Thyroid gland (tissue), 4 donors: ENCODE results near the gene TTC31. TPM values are rescaled to one million over a fixed set of nuclear protein-coding genes. Genes with fewer than 3 reads are reported as not detected.

Experiments used
- DNase-seq, 2 donors: peaks; one replicate each; pipeline ENCODE4 v3.0.0-alpha.2; 2019
- H3K27ac ChIP-seq, 3 donors: fragments of 200-600 bp; sonication (generic); 1 replicate in 2 of 3; 2 replicates in 1 of 3; pipeline ENCODE4 v1.5.1; 2016 to 2019; ENCODE audit warnings: mild to moderate bottlenecking in 1 of 3, moderate library complexity in 1 of 3
- H3K27me3 ChIP-seq: fragments of 200-600 bp; sonication (generic); one replicate; pipeline ENCODE4 v1.5.1; 2019
- H3K36me3 ChIP-seq, 2 donors: fragments of 200-600 bp; sonication (generic); one replicate each; pipeline ENCODE4 v1.5.1; 2016 to 2019
- H3K4me1 ChIP-seq, 2 donors: fragments of 200-600 bp; sonication (generic); one replicate each; pipeline ENCODE4 v1.5.1; 2017 to 2019
- H3K4me3 ChIP-seq, 3 donors: fragments of 200-600 bp; sonication (generic); replicated peaks in 1 of 3; 1 replicate in 2 of 3; 2 replicates in 1 of 3; pipeline ENCODE4 v1.5.1; 2016; ENCODE audit warnings: mild to moderate bottlenecking in 1 of 3
- H3K9me3 ChIP-seq: fragments of 200-600 bp; sonication (generic); one replicate; pipeline ENCODE4 v1.5.1; 2017
- CTCF ChIP-seq, 6 experiments: fragments of 200-600 bp in 3 of 6; fragments of 450-650 bp in 3 of 6; sonication (generic) in 3 of 6; IDR thresholded peaks; one replicate each; pipeline ENCODE4 v1.5.1; 2016 to 2019; ENCODE audit warnings: antibody characterized with exemption in 6 of 6, mild to moderate bottlenecking in 2 of 6, inconsistent platforms in 1 of 6, moderate library complexity in 1 of 6
- POLR2A ChIP-seq, 2 donors: fragments of 450-650 bp; IDR thresholded peaks; one replicate each; pipeline ENCODE4 v1.6.1; 2017; ENCODE audit warnings: antibody characterized with exemption in 2 of 2, mild to moderate bottlenecking in 2 of 2, moderate library complexity in 1 of 2
- WGBS, 2 donors: methylation state at CpG; one replicate each; pipeline ENCODE4 v1.1.5; 2017; 5-methylcytosine and 5-hydroxymethylcytosine counted together
- intact Hi-C: fragments of 100-400 bp; cut with DNase I; formaldehyde crosslinking; loops from one replicate; pipeline ENCODE4 v1.15.1; 2023
- total RNA-seq, 4 donors: library from RNA; depleted of rRNA; stranded (reverse); fragments of >200 nt; gene quantifications; one replicate each; pipeline ENCODE4 v1.2.3, GENCODE V29; 2016

TTC31 gene
- total RNA-seq, 4 donors from 2014 or later: 18.9 to 38.0 (median 22.4) TPM

- Histone ChIP-seq H3K9me3 (no peaks in the 10 kb centered on the region), H3K4me3 (no peak overlapping the region), H3K27me3 (no peaks in the 10 kb centered on the region), H3K27ac (no peak overlapping the region), H3K4me1 (no peaks in the 10 kb centered on the region), H3K36me3 (no peaks in the 10 kb centered on the region)
- intact Hi-C loops: no loop called here
- 77 to 89% methylated on average over 2 of the region's 2 CpGs for WGBS, 2 donors
- TF ChIP-seq POLR2A (IDR thresholded peaks at IDR 0.05) (no peak), CTCF (IDR thresholded peaks at IDR 0.05) (no peak)
- DNase-seq: no peak
Measured at GRCh38 chr2:74448771-74449170, 34.1 kb upstream of the TTC31 start.

- Histone ChIP-seq H3K4me1 (peaks cover 5 to 7% of the 10 kb centered on the region in 2 donors), H3K9me3 (no peaks in the 10 kb centered on the region), H3K36me3 (no peaks in the 10 kb centered on the region), H3K27ac (no peak overlapping the region), H3K4me3 (no peak overlapping the region), H3K27me3 (no peaks in the 10 kb centered on the region)
- WGBS, 2 donors: 81 to 87% methylated on average over 3 of the region's 3 CpGs
- intact Hi-C loops: no loop called here
- no peak for TF ChIP-seq CTCF (IDR thresholded peaks at IDR 0.05)
- TF ChIP-seq POLR2A (IDR thresholded peaks at IDR 0.05): no peak
- DNase-seq: no peak
Measured at GRCh38 chr2:74450570-74451190, 32.2 kb upstream of the TTC31 start.

DNA sequence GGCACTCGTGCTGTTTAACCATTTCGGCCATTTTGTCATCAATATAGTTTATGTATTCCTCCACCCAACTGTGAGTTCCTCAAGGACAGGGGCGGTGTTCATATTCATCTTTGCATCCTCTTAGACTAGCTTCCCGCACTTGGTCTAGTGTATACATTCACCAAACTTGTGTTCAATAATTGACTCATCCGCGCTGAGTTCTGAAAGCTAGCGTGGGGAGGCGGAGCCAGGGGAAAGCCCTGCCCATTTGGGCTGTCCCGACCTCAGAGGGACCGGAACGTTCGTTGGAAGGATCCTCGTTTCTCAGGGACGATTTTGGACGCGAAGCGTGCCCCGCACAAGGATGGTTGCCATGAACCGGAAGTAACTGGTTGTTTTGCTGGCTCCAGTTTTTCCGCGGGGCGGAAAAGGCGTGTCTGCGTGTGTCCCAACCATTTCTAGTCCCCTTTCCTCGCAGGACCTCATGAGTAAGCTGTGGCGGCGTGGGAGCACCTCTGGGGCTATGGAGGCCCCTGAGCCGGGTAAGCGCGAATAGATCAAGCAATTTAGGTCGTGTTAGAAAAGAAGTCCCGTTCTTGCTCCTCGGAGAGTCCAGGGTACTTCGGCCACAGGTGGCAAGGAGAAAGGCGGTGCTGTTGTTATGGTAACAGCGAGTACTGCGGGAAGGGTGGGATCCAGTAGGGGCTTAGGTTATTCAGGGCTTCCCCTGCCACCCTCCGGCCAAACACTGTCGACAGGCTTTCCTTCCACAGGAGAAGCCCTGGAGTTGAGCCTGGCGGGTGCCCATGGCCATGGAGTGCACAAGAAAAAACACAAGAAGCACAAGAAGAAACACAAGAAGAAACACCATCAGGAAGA, 28.0 kb upstream of the TTC31 start, which contains the start of gene INO80B:
Gene INO80B (plus strand): TSS at position 434 of the 858 bp plus-strand sequence. CDS start 30 bp downstream, at position 464.
- Histone ChIP-seq H3K27ac (peak within 1 kb of the TSS in 1 of 3 donors; percentile 13), H3K4me3 (peak within 1 kb of the TSS; percentile 31 to 81 (median 38)), H3K4me1 (peaks cover 23 to 30% of the 10 kb centered on the region in 2 donors), H3K27me3 (no peaks in the 10 kb centered on the region), H3K9me3 (no peaks in the 10 kb centered on the region), H3K36me3 (no peaks in the 10 kb centered on the region)
- WGBS, 2 donors: 3% methylated on average over 28 to 36 of the region's 40 CpGs
- intact Hi-C loops: no loop called here
- TF ChIP-seq CTCF (IDR thresholded peaks at IDR 0.05): no peak
- peak in 1 of 2 donors; percentile 52 for TF ChIP-seq POLR2A (IDR thresholded peaks at IDR 0.05)
- peak; percentile 95 for DNase-seq

DNA sequence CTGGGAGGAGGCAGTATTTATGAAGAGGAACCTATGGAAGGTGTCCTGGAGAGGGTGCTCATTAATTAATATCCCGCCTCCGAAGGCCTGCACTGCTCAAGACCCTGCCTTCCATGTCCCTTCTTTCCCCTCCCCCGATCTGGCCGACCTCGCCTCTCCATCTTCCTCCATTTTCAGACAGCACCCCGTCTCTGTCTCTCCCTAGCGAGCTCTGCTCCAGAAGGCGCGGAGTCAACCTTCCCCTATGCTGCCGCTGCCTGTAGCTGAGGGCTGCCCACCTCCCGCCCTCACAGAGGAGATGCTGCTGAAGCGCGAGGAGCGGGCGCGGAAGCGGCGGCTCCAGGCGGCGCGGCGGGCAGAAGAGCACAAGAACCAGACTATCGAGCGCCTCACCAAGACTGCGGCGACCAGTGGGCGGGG, 25.7 kb upstream of the TTC31 start:
- peaks cover 0 to 4% of the 10 kb centered on the region in 2 donors for H3K36me3 ChIP-seq
- peaks cover 23 to 30% of the 10 kb centered on the region in 2 donors for H3K4me1 ChIP-seq
- peak overlapping the region; percentile 97 to 98 (median 98) for H3K27ac ChIP-seq
- H3K27me3 ChIP-seq: no peaks in the 10 kb centered on the region
- TF ChIP-seq POLR2A (IDR thresholded peaks at IDR 0.05): no peak
- TF ChIP-seq CTCF (IDR thresholded peaks at IDR 0.05): no peak
- DNase-seq: no peak
- no peaks in the 10 kb centered on the region for H3K9me3 ChIP-seq
- 2 to 7% methylated on average over 10 of the region's 27 CpGs for WGBS, 2 donors
- peak overlapping the region; percentile 11 to 63 (median 40) for H3K4me3 ChIP-seq
- intact Hi-C loops: no loop called here
